Ecto neural progenitor cell (in vitro differentiated cells): Measurements from ENCODE around the gene GPR89B.
A peak's percentile ranks its signal among the peaks of the same experiment; 100 is the strongest.
"Not testable (repeated sequence)": the region's sequence is repeated elsewhere in the genome, so short reads cannot be mapped to it uniquely, and the experiment has no call there.

Experiments used
- DNase-seq: peaks from one replicate; pipeline ENCODE4 v3.0.0-alpha.2; 2018; ENCODE audit warnings: low spot score

The GPR89B gene

DNA sequence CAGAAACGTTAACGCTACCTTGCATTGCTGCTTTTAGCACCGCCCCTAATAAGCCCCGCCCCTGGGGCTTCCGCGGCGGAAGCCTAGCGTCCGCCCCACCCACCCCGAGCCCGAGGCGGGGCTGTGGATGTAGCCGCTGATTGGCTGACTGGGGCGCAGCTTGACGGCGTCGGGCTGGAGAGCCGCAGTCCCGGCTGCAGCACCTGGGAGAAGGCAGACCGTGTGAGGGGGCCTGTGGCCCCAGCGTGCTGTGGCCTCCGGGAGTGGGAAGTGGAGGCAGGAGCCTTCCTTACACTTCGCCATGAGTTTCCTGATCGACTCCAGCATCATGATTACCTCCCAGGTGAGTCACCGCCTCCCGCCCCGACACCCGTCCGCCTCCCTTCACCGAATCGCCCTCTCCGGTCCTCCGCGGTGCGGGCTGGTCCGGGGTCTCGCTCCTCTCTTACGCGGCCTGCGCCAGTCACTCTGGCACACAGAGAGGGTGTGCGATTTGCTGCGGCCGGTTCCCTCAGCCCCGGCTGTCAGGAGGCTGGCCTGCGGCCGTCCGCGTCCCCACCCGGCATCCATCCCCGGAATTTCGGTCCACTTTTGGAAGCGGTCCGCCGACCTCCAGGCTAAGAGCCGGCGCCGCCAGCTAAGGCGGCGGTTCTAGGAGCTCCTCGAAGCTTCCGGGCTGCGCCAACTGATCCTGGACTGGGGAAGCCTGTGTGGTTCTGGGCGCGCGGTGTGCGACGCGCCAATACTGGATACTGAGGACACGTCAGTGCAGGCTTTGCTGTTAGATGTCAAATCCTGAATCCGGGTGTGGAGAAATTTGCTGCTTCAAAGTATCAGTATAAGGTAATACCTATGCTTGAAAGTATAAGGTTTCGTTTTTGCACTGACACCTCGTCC lies at the start of gene GPR89B:
GPR89B (plus strand) TSS at position 185 of the 897 bp plus-strand sequence; CDS start at position 302, 117 bp downstream.
- DNase-seq, result peak; percentile 91

DNA sequence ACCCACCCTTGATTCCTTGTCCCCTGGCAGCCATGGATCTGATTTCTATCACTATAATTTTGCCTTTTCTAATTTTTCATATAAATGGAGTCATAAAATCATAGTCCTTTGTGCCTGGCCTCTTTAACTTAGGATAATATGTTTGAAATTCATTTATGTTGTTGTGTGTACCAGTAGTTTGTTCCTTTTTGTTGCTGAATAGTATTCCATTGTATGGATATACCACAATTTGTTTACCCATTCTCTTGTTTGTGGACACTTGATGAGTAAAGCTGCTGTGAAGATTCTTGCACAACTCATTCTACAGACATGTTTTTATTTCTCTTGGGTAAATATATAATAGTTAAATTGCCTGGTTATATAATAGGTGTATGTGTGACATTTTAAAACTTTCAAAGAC lies 48.3 kb upstream of the GPR89B start:
- DNase-seq, result no peak

DNA sequence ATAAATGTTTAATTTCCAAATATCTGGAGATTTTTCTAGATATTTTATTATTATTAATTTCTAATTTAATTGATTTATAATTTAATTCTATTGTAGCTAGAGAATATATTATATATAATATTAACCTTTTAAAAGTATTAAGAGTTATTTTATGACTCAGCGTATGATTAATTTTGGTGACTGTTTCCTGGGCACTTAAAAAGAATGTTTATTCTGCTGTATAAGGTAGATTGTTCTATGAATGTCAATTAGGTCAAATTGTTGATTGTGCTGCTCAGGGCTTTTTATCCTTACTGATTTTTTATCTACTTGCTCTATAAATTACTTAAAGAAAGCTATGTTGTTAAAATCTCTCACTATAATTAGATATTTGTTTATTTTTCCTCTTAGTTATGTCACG lies 45.7 kb upstream of the GPR89B start:
- no peak for DNase-seq

GRCh38 chr1:147890177-147890790 lies 37.9 kb upstream of the GPR89B start:
- DNase-seq, result peak; percentile 90

DNA sequence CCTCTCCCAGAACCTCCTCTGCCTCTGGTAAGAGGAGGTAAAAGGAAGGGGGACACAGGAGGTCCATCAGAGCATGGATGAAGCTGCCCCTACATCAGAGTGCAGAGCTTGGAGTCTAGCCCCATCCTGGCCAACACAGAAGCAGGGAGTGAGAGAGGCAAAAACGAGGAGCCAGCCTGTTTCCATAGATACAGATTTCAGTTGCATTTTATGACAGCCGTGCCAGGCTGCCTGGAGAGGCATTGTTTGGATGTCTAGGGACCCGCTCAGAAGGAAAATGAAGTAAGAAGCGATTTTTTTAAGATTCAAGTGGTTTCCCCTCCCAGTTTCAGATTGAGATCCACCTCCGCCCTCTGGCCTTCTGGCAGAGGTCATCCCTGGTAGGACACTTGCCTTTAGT lies 37.1 kb upstream of the GPR89B start:
- DNase-seq, result no peak

- peak; percentile 50 for DNase-seq
Measured at GRCh38 chr1:147892216-147892615, 36.0 kb upstream of the GPR89B start.

GRCh38 chr1:147892731-147893214 lies 35.4 kb upstream of the GPR89B start:
- no peak for DNase-seq

DNA sequence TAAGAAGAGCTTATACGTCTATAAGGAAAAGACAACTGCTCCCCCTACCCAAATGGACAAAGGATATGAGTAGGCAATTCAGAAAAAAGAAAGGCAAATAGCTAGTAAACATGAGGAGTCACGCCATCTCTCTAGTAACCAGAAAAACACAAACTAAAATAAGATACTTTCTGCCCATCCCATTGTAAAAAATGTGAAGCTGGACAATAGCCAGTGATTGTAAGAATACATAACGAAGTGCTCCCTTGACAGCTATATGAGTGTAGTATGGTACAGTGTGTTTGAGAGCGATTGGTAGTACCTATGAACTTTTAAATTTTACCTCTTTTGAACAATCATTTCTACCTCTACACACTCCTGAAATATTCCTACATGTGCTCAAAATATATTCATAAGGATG lies 33.1 kb upstream of the GPR89B start:
- DNase-seq, result no peak

GRCh38 chr1:147897029-147897752 lies 31.0 kb upstream of the GPR89B start:
- peak; percentile 63 for DNase-seq

GRCh38 chr1:147897789-147898188 lies 30.4 kb upstream of the GPR89B start:
- DNase-seq, result no peak

- DNase-seq, result no peak
Measured at GRCh38 chr1:147902253-147902845, 25.9 kb upstream of the GPR89B start, which contains the start of gene GJA8. GJA8 (plus strand) TSS chr1:147902795; CDS start chr1:147907956, 5,161 bp downstream.

- no peak for DNase-seq
Measured at GRCh38 chr1:147904726-147905125, 23.5 kb upstream of the GPR89B start.

GRCh38 chr1:147907786-147908509 lies 20.3 kb upstream of the GPR89B start:
- DNase-seq, result no peak

DNA sequence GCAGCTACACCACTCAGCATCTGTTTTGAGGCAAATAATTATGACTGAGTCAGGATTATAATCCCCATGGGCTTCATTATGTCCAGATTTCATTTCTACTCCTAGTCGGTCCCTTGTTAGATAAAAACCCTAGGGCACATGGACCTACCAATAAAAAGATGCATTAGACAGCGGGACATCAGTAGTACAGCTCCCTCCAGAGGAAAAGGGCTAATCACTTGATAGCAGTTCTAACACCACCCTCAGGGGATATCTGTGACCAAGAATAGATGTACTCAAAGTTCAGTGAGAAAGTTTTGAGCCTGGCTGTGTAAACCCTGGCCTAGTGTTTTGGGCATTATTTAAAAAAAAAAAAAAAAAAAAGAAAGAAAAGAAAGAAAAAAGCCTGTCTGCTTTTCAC lies 15.7 kb upstream of the GPR89B start:
- DNase-seq, result no peak

DNA sequence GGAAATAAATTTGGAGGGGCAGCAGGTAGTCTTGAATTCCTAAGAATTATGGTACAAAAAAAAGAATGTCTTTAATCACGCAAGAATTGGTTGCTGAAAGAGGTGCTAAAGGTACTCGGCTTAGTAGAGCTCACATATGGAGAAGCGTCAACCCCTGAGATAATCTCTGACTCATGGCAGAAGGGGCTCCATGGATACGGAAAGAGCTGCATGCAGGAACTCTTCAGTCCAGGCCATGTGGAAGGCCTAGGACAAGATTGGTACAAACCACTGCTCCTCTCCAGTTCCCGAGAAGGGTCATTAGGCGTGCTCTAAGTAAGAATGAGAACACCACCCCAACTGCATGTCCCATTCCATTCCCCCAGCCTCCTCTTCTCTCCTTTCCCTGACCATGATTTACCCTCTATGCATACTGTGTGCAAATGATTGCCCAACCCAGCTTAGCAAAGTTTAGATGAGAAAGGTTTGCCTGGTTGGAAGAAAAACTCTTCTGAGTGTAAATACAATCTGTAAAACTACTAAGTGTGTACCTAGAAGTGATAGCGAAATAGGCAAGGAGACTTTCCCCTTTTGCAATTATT lies 14.8 kb upstream of the GPR89B start:
- no peak for DNase-seq

DNA sequence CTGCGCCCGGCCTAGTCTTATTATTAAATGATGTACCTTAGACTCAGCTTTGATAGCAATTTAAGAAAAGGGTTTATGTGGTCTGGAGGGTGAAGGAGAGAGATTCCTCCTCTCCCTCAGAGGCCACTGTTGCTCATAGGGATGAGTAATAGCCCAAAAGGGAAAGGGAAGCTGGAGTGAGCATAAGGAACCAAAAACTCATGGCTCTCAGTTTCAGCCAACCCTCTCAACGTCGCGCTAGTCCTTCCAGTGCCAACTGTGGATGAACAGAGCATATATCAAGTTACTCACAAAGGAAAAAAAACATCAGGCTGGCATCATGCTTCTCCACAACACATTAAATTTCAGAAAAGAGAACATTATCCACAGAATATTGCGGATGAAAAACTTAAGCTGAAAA lies 8.3 kb upstream of the GPR89B start:
- no peak for DNase-seq

DNA sequence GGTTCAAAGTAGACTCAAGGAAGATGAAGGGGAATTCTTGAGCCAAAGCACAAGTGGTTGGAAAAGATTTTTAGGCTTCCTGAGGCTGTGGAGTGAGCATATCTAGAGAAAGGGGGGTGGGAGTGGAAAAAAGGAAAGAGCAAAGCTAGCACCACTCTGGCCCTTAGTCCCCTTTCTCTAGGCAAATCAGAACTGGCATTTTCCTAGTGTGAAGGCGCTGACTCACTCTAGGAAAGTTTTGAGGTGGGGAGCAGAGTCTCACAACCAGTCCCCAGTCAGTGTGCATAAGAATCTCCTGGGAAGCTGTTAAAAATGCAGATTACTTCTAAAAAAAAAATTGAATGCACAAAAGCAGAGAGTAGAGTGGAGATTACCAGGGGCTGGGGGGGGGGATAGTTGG lies 3.4 kb upstream of the GPR89B start:
- no peak for DNase-seq

DNA sequence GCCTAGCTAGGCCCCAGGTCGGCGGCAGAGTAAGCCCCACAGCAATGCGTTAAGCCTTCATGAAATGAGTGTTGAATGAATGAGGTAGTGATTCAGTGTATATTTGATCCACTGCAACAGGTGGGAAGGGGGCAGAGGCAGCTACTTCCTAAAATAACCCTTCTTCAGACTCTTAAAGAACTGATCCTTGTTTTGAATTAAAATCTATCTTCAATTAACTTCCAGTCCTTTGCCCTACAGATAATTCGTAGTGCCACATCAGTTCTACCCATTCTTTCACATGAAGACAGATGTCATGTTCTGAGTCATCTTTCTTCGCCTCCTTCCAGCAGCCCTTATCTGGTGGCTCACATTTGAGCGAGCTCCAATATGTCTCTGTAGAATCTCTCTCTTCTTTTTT lies 1.0 kb upstream of the GPR89B start:
- not testable (repeated sequence) for DNase-seq

DNA sequence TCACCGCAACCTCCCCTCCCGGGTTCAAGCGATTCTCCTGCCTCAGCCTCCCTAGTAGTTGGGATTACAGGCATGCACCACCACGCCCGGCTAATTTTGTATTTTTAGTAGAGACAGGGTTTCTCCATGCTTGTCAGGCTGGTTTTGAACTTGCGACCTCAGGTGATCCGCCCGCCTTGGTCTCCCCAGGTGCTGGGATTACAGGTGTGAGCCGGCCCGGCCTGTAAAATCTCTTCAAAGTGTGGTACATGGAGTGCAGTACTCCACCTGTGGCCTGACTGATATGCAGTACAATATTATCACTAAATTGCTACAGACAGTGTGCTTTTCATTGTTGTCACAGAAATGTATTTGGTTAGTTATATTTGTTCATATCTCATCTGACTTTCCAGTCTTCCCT lies 531 bp upstream of the GPR89B start:
- DNase-seq, result not testable (repeated sequence)

GRCh38 chr1:147931137-147931536 lies 2.9 kb downstream of the GPR89B start:
- not testable (repeated sequence) for DNase-seq

DNA sequence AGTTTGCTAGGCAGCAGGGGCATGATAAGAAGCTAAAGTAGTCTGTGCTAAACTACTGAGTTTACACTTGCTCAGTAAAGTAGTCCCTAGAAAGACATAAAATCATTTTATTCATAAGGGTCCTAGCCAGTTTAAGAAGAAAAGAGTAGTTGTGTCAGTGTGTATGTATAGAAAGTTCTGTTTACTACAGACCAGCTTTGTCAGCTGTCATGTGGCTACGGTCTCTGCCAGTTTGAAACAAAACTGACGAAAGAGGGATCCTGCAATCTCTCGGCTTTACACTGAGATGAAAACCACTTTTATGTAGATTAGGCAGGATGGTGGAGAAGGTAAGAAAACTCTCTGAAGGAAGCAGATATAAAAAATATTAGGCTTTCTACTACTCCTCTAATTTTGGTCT lies 7.1 kb downstream of the GPR89B start:
- DNase-seq, result not testable (repeated sequence)
